HG02588 (cell line): Measurements from ENCODE around the gene PCNT.
A peak's percentile ranks its signal among the peaks of the same experiment; 100 is the strongest.
"Not testable (repeated sequence)": the region's sequence is repeated elsewhere in the genome, so short reads cannot be mapped to it uniquely, and the experiment has no call there.

ENCODE experiments used
- ATAC-seq: cut with Tn5 transposase; IDR thresholded peaks from one replicate; pipeline ENCODE4 v1.9.1; 2021; ENCODE audit warnings: mild to moderate bottlenecking, moderate library complexity; ENCODE audit not compliant: unreplicated experiment

Gene PCNT

GRCh38 chr21:46441331-46441730 is 117.4 kb downstream of the PCNT start:
- ATAC-seq, result no peak

GRCh38 chr21:46441961-46442498 is 118.1 kb downstream of the PCNT start:
- no peak for ATAC-seq

- no peak for ATAC-seq
Observed at GRCh38 chr21:46442938-46443337, 119.0 kb downstream of the PCNT start.

GRCh38 chr21:46443910-46444309 is 120.0 kb downstream of the PCNT start:
- ATAC-seq, result no peak

GRCh38 chr21:46448108-46448507 is 124.2 kb downstream of the PCNT start:
- no peak for ATAC-seq

GRCh38 chr21:46448855-46449254 is 124.9 kb downstream of the PCNT start:
- not testable (repeated sequence) for ATAC-seq

GRCh38 chr21:46452710-46453109 is 128.8 kb downstream of the PCNT start:
- no peak for ATAC-seq

- ATAC-seq, result no peak
Observed at GRCh38 chr21:46454142-46454541, 130.2 kb downstream of the PCNT start.

GRCh38 chr21:46454634-46455390 is 130.9 kb downstream of the PCNT start:
- ATAC-seq, result no peak

GRCh38 chr21:46455575-46456385 is 131.8 kb downstream of the PCNT start:
- ATAC-seq, result no peak

- ATAC-seq, result no peak
Observed at GRCh38 chr21:46456750-46457149, 132.8 kb downstream of the PCNT start.

- peak; percentile 22 for ATAC-seq
Observed at GRCh38 chr21:46457801-46458314, 133.9 kb downstream of the PCNT start.

- ATAC-seq, result peak; percentile 94
Observed at GRCh38 chr21:46458315-46459023, 134.5 kb downstream of the PCNT start, which contains the start of gene DIP2A. DIP2A (plus strand) TSS chr21:46458891; CDS start chr21:46459132, 241 bp downstream.

GRCh38 chr21:46459024-46459355 is 135.0 kb downstream of the PCNT start:
- no peak for ATAC-seq

GRCh38 chr21:46459356-46460112 is 135.6 kb downstream of the PCNT start:
- ATAC-seq, result no peak

- ATAC-seq, result no peak
Observed at GRCh38 chr21:46461909-46462308, 138.0 kb downstream of the PCNT start.

GRCh38 chr21:46465153-46465552 is 141.2 kb downstream of the PCNT start:
- not testable (repeated sequence) for ATAC-seq

- no peak for ATAC-seq
Observed at GRCh38 chr21:46465651-46466050, 141.7 kb downstream of the PCNT start.

GRCh38 chr21:46468108-46468774 is 144.3 kb downstream of the PCNT start:
- ATAC-seq, result no peak

- no peak for ATAC-seq
Observed at GRCh38 chr21:46469275-46469674, 145.3 kb downstream of the PCNT start.
